HEK293T (cell line): ENCODE measurements around the gene CADM1.

ENCODE experiments used
- BHLHE40 ChIP-seq: fragments of 450-650 bp; IDR thresholded peaks from 2 replicates; pipeline ENCODE4 v1.6.1; 2016; ENCODE audit warnings: mild to moderate bottlenecking, moderate library complexity, borderline replicate concordance
- NFRKB ChIP-seq: fragments of 450-650 bp; IDR thresholded peaks from 2 replicates; pipeline ENCODE4 v1.6.1; 2016; ENCODE audit warnings: mild to moderate bottlenecking, moderate library complexity

GRCh38 chr11:115349335-115350017 is 154.7 kb downstream of the CADM1 start:
- TF ChIP-seq NFRKB (no peak), BHLHE40 (no peak)
